HG03135 (cell line): Measurements from ENCODE around the gene ANKK1.

Experiments
- ATAC-seq: cut with Tn5 transposase; IDR thresholded peaks from one replicate; pipeline ENCODE4 v1.9.1; 2021; ENCODE audit warnings: mild to moderate bottlenecking, moderate library complexity; ENCODE audit not compliant: unreplicated experiment

The ANKK1 gene

GRCh38 chr11:113387605-113388211, at the start of gene ANKK1:
TSS of gene ANKK1 (plus strand) at chr11:113387779. CDS start at chr11:113387885, 106 bp downstream.
- ATAC-seq: no peak

GRCh38 chr11:113338730-113339129, 48.8 kb upstream of the ANKK1 start:
- ATAC-seq: no peak

DNA sequence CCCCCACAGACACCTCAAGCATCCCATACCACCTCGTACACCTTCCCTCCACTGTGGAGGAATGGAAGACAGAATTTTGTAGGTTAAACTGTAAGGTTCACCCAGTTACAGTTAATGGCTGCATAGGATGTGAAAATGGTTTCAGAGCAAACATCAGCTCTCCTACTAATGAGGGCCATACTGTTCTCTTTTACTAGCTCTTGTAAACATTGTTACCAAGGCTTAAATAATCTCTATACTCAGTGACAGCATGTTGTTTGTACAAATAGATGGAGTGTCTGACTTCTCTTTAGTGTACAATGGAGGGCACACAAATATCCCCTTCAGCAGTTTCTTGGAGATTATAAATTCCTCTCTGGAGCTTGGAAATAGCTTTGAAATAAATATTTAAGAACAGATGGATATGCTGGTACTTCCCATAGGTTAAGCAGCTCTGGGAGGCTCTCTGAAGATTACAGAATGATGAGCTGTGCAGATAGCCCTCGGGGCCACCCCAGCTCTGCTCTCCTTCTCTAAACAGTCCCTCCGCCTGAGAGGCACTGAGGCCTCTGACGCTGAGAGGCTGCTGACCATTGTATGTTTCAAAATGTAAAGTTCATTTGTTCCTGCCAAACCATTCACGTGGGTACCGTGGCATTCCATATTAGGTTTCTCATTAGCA, 47.5 kb upstream of the ANKK1 start:
- no peak for ATAC-seq

- no peak for ATAC-seq
Observed at GRCh38 chr11:113341388-113342165, 46.0 kb upstream of the ANKK1 start.

DNA sequence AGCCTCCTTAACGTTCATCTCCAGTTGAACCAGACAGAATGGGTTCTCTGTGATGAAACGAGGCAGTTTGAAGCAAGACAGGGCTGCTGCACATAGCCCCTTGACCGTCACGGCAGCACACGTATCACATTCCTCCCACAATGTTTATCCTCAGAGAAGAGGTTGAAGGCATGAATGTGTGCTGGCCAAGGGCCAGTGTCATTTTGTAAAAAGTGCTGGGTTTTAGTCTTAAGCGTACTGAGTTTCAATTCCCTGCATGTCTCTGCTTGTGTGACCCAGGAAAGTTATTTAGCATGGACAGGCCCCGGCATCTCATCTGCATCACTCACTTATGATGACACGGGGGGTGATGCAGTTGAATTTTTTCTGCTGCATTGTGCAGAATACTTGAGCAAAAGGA, 41.6 kb upstream of the ANKK1 start:
- no peak for ATAC-seq

- no peak for ATAC-seq
Observed at GRCh38 chr11:113349528-113349927, 38.1 kb upstream of the ANKK1 start.

- ATAC-seq: no peak
Observed at GRCh38 chr11:113350336-113351067, 37.1 kb upstream of the ANKK1 start.

DNA sequence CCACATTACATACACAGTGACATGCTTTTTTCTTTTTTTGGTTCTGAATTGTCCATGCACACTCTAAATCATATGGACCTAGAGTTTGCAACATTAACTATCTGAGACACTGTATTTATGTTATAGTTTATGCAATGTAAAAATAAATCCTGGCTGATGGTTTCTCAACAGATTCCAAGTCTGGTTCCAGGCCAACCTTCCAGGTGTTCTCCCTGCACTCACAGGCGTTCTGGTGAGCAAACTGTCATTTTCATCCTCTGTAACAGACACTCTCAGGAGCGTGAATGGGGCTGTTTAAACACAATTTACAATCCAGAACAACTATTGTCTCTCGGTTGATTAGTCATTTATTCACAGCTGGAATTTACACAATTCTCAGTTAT, 36.5 kb upstream of the ANKK1 start:
- ATAC-seq: no peak

DNA sequence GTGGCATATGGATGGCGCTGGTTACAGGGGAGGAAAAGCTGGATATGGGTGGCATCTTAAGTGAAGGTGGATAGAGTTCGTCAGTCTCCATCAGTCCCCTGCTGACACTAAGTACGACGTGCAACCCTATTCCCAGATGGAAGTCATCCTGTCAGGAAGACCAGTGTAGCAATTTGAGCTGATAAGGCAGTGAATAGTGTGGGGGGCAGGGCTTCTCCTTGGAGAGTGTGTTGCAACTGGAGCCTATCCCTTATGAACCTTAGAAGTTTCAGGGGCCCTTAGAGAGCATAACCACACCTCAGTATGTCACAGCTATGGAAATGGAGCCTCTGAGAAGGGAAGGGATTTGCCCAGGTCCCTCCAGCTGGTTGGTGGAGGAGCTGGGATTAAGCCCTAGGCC, 36.1 kb upstream of the ANKK1 start:
- ATAC-seq: no peak

GRCh38 chr11:113356203-113356602, 31.4 kb upstream of the ANKK1 start:
- ATAC-seq: no peak

DNA sequence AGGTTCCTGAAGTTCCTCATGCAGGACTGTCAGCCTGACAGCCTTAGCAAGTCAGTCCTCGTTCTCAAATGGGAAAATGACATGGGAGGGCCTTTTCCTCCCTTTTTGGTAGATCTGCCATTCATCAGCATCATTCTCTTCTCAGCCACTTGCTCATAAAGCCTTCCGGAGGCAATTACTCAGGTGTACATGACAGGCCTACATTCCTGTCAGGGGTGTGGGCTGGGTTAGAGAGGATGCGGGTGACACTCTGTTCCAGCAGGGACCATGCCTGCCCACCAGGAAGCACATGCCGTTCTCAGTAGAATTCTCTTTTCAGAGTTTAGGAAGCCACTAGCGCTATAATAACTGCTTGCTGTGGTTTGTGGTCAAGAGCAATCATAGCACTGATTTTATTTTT, 24.2 kb upstream of the ANKK1 start:
- ATAC-seq: no peak

- ATAC-seq: no peak
Observed at GRCh38 chr11:113363996-113364641, 23.5 kb upstream of the ANKK1 start.

GRCh38 chr11:113365895-113366294, 21.7 kb upstream of the ANKK1 start:
- ATAC-seq: no peak

GRCh38 chr11:113369411-113369810, 18.2 kb upstream of the ANKK1 start:
- no peak for ATAC-seq

- no peak for ATAC-seq
Observed at GRCh38 chr11:113370634-113371033, 16.9 kb upstream of the ANKK1 start.

DNA sequence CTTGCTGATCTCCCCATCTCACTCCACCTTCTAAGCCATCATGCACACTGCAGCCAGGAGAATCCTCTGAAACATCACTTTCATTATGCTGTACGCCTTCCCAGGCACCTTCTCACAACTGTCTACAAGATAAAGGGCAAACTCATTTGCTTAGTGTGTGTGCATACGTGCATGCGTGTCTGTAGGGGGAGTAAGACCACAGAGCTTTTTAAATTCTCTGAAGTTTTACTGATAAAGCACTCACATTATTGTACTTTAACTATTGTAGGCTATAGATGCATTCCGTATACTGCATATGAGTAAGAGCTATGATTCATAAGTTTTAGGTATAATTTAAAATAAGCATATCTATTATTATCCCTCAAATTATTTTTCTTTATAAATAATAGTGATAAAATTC, 15.3 kb upstream of the ANKK1 start:
- no peak for ATAC-seq

DNA sequence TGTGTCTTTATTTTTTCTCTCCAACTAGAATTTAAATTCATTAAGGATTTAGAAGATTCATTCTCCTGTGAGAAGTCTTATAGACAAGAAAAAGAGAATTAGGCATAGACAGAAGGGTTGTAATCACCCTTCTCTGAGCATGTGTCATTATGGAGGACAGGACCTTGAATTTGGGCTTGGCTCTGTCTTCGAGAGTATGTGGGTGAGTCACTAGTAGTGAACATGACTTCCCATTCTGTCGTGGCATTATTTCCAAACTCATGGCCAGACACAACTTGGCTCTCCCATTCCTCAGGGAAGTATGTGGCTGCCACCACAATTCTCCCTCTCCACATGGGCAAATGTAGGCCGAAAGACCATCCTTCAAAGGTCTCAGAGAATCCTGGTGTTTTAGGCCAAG, 14.3 kb upstream of the ANKK1 start:
- no peak for ATAC-seq

GRCh38 chr11:113373981-113374560, 13.5 kb upstream of the ANKK1 start:
- no peak for ATAC-seq

DNA sequence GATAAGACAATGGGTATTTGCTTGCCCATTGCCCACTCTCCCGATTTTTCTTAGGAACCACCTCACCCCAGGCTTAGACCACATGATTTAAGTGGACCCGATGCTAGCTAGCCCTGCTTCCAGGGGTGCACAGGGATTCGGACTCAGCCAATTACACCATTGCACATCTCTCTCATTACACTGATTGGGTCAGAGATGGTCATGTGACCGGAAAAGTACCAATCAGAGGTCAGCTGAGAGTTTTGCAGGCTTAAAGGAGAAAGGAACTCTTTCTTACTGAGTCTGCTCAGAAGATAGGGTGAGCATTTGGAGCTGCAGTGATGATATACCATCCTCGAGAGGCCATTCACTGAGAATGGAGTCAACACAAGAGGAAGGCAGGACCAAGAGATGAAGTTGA, 12.2 kb upstream of the ANKK1 start:
- ATAC-seq: no peak

GRCh38 chr11:113376156-113376555, 11.4 kb upstream of the ANKK1 start:
- peak; percentile 55 for ATAC-seq
